NCI-H1417 treated with DMSO at 0.1 percent for 48 hours (cell line): ENCODE results near the gene NR1D1.

Source experiments
- DNase-seq: peaks from one replicate; lab custom pipeline; 2025; lab: John Stamatoyannopoulos, UW

The NR1D1 gene

DNA sequence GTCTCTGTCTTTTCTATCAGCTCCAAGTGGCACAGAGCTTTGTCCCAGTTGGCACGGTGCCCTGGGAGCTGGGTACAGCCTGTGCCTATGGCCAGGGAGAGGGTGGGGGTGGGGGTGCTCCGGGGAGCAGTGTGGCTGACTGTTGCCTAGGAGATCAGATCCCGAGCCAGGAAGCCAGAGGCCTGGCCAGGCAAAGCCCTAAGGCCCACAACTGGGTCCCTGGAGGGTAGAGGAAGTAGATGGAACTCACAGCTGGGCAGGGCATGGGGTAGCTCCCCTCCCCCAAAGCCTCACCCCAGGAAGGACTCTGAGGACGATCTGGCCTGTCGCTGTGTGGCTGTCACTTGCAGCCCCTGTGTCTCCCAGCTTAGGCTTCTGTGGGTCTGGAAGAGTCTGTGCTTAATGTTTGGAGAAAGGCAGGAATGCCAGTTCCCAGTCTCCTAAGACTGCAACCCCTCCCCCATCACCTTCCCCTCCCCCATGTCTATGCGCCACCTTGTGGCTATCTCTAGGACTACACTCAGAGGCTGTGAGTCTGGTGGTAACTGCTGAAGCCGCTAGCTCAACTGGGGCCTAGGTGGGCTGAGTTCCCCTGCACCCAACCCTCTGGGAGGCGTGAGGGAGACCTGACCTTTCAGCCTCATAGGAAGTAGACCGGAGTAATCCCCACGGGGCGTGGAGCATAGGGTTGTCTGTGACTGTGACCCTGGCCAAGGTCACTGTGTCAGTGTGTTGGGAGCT lies 25.0 kb downstream of the NR1D1 start:
- DNase-seq = peak; percentile 60

DNA sequence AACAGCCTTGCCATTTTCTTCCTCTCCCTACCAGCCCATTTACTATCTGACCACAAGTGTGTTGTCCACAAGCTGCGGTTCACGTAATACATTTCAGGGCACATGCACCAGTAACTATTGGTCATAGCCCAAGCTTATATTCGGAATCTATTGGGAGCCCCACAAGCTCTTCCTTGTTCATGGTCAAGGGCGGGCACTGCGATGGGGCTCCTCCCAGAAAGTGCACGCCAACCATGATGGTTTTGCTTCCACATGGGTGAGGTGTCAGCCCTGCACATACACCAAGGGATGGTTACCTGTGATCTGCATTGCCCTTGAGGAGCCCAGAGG lies 25.6 kb downstream of the NR1D1 start:
- DNase-seq = no peak

- DNase-seq = no peak
These were observed 26.2 kb downstream of the NR1D1 start for GRCh38 chr17:40074175-40074512.

DNA sequence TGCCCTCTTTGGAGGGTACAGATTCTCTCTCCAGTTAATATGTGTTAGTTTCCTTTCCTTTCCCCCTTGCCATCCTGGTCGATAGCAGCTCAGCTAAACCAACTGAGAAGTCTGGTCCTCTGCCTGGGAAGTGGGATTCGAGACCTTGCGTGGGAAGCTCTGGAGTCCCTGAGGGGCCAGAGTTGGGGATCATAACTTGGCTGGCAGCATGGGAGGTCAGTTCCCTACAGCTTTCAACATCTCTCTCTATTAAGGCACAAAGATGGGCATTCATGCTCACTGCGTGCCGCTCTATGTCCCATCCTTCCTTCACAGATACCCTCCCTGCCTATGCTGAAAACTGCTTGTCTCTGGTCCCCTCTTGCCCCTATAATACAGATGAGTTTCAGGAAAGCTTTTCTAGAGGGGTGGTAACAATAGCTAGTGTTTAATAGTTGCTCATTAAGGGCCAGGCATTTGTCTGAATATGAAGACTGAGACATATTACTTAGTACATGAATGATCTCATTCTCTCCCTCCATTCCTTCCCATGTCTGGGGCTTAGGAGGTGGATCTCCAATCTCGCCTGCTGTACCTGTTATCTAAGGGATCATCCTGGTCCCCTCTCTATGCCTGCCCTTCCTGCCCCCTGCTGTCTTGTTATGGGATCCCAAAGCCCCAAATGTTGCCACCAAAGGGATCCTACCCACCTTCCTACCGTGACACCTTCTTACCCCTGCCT lies 26.8 kb downstream of the NR1D1 start:
- DNase-seq = no peak

DNA sequence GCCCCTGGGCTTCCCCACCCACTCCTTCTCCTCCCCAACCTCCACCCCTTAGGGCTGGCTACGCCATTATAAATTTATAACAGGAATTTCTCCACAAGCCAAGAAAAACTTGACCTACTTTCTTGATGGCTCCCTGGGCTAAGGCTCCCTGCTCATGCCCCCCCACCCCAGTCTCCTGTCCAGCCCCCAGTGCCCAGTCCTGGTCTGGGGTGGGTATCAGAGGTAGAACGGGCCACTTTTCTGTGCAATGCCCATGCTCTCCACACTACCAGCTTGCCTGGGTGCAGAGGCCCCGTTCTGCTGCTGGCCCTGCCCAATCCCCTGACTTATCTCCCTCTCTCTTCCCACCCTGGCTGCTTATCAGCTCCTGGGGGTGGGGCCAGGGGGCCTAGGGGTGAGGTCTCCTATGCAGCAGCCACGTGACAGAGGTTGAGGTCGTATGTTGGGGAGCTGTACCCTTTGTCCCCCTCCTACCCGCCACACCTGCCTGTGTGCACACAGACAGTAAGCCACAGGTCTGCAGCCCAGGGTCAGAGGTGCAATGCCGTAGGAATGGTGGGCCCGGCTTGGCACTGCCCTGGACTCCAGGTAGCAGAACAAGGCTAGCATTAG lies 27.5 kb downstream of the NR1D1 start:
- no peak for DNase-seq

DNA sequence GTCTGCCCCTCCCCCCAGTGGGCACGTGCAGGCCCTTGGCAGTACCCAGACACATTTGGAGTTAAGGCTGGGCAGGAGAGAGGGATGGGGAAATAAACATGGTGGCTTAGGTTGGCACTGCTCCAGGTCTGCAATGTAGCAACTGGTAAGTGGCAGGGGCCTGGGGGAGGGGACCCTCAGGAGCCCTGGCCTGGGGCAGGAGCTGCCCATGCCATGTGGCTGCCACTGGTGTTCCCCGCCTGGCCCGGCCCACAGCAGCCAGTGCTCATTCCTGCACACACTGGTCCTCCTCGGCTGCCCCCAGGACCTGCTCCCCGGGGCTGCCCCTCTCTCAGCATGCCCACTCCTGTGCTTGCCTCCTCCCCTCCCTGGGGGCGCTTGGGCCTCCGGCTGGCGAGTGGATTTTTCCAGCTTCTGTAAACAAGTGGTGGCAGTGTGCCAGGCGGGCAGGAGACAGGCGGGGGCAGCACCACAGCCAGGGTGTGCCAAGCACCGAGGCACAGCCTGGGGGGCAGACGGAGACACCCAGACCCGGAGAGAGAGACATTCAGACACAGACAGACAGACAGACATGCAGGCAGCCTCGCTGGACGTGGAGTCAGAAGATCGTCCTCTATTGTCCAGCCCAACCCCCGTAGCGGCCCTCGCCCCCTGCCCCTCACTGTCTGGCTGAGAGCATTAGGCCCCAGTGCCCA lies 28.2 kb downstream of the NR1D1 start:
- DNase-seq = peak; percentile 81

- no peak for DNase-seq
These were observed 28.9 kb downstream of the NR1D1 start for GRCh38 chr17:40071313-40072039.

- no peak for DNase-seq
These were observed 29.6 kb downstream of the NR1D1 start for GRCh38 chr17:40070709-40071312.

DNA sequence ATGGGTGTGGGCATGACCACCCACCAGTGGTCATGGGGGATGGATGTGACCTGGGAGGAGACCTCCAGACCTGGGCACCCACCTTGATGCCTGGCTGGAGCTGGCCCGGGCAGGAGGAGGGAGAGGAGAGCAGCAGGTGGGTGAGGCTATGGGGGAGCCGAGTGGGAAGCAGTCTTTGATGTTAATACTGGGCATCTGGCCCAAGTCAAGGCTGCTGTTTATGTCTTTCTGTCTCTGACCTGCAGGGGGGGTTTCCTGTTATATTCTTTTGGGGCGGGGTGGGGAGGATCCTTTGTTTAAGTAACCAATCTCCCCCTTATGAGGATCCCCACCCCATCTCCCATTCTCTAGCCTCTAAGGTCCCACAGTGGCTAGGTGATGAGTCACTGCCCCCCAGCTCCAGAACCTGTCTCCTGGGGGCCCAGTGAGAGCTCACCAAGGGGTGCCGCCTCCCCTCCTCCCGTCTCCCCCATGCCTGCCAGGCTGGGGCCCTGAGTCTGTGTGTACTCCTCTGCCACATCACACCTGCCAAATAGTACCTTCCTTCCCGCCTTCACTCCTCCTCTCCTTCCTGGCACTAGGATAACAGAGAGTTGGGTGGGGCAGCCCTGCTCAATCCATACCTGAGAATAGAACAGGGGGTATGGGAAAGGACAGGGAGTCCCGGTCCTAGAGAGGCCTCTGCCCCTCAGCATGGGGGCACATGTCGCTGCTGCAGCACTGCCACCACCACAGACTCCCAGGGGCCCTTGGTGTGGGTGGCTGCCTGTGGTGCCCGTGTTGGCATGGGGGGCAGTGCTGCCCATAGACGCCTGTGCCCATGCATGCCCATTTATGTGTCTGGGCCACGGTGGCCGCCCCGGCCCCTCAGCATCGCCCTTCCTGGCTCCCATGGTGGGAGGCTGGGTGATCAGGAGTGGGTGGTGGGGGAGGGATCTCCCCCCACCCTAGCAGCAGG lies 30.4 kb downstream of the NR1D1 start:
- peak; percentile 45 for DNase-seq

- DNase-seq = no peak
These were observed 31.3 kb downstream of the NR1D1 start for GRCh38 chr17:40068917-40069750.

GRCh38 chr17:40068584-40068916 lies 31.8 kb downstream of the NR1D1 start:
- DNase-seq = no peak

DNA sequence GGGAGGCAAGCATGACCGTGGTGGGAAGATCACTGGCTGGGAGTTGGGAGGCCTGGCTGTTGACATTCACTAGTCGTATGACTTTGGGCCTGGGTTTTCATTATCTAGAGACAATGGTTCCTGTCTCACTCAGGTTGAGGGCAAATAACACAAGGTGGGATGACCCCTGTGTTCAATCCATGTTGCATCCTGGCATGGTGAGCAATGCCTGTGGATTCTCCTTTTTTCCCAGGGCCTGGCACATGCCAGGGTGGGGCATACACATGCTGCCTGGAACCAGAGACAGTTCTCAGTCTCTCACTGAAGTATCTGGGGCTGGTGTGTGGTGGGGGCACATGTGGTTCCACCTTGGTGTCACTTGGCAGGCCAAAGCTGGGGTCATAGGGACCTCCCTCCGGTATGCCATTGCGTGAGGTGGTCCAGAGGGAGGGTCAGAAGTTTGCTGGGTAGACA lies 32.2 kb downstream of the NR1D1 start:
- no peak for DNase-seq

DNA sequence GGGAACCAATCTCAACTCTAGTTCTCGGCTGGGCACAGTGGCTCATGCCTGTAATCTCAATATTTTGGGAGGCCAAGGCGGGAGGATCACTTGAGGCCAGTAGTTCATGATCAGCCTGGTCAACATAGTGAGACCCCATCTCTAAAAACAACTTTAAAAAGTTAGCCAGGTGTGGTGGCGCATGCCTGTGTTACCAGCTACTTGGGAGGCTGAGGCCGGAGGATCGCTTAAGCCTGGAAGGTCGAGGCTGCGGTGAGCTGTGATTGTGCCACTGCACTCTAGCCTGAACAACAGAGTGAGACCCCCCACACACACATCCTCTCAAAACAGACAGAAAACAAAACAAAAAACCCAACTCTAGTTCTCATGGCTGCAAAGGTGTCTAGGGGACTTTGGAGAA lies 32.7 kb downstream of the NR1D1 start:
- no peak for DNase-seq

GRCh38 chr17:40065769-40066510 lies 34.4 kb downstream of the NR1D1 start:
- no peak for DNase-seq

DNA sequence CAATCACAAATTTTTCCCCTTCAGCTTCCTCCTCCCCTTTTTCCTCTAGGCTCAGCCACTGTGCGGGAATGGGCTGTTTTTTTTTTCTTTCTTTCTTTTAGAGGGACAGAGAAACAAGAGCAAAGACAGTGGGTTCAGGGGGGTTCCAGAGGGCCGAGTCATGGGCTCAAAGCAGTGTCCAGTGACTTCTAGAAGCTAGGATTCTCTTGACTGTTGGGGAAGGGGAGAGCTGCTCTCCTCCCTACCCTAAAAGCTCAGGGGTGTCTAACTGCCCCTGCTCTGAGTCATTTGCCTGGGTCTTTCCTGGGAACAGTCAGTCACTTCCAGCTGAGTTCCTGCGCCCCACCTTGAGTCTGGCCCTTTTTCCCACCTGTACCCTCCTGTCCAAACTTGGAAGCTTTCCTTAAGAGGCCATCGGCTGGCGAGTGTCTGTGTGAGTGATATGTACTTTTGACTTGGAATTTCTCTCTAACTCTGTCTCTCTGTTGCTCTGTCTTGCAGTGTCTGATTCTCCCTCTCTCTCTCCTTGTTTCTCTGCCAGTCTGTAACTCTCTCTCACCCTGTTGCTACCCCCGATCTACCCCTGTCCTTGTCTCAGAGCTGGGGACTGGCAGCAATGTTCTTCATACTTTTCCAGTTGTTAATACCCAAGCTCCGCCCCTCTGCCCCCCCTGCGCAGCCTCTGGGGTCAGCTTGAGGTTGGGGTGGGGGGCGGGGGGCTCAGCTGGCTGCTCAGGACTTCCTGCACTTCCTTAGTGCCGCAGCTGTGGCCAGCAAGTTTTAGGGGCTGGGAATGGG lies 35.2 kb downstream of the NR1D1 start:
- no peak for DNase-seq

- DNase-seq = no peak
These were observed 36.4 kb downstream of the NR1D1 start for GRCh38 chr17:40063901-40064531.

- DNase-seq = no peak
These were observed 37.1 kb downstream of the NR1D1 start for GRCh38 chr17:40063187-40063771.
